Astrocyte (in vitro differentiated cells and primary cell): ENCODE data around the gene BCR. TPM values are rescaled to one million over a fixed set of nuclear protein-coding genes. Genes with fewer than 3 reads are reported as not detected.

Source experiments
- DNase-seq: peaks from one replicate; pipeline ENCODE4 v3.0.0-alpha.2; 2010; ENCODE audit warnings: low read depth
- FAIRE-seq: peaks from 2 replicates; lab custom pipeline; 2011; peaks lifted over from hg19 to GRCh38; lab: Jason Lieb, UNC
- H2AFZ ChIP-seq: 2 replicates; pipeline ENCODE4 v1.6.0; 2012; ENCODE audit warnings: low read depth, low read length, inconsistent platforms
- H3K27ac ChIP-seq: 2 replicates; pipeline ENCODE4 v1.5.1; 2011; ENCODE audit warnings: low read depth, low read length, inconsistent platforms
- H3K27me3 ChIP-seq: 2 replicates; pipeline ENCODE4 v1.6.0; 2011; ENCODE audit warnings: low read length, inconsistent platforms; ENCODE audit not compliant: insufficient read depth
- H3K36me3 ChIP-seq: 2 replicates; pipeline ENCODE4 v1.5.1; 2011; ENCODE audit warnings: low read length, inconsistent platforms; ENCODE audit not compliant: insufficient read depth
- H3K4me1 ChIP-seq: 2 replicates; pipeline ENCODE4 v1.5.1; 2011; ENCODE audit warnings: low read length, inconsistent platforms; ENCODE audit not compliant: insufficient read depth
- H3K4me2 ChIP-seq: 2 replicates; pipeline ENCODE4 v1.6.0; 2012; ENCODE audit warnings: low read length, inconsistent platforms
- H3K4me3 ChIP-seq: 2 replicates; pipeline ENCODE4 v1.5.1; 2011; ENCODE audit warnings: low read depth, mild to moderate bottlenecking, low read length, inconsistent platforms; ENCODE audit not compliant: insufficient read depth
- H3K79me2 ChIP-seq: 2 replicates; pipeline ENCODE4 v1.6.0; 2012; ENCODE audit warnings: mild to moderate bottlenecking, low read length, inconsistent platforms; ENCODE audit not compliant: insufficient read depth
- H3K9ac ChIP-seq: 2 replicates; pipeline ENCODE4 v1.6.0; 2012; ENCODE audit warnings: mild to moderate bottlenecking, low read length, inconsistent platforms
- H3K9me3 ChIP-seq: 2 replicates; pipeline ENCODE4 v1.5.1; 2012; ENCODE audit warnings: low read depth, mild to moderate bottlenecking, low read length, inconsistent platforms; ENCODE audit not compliant: insufficient read depth
- H4K20me1 ChIP-seq: 2 replicates; pipeline ENCODE4 v1.6.0; 2012; ENCODE audit warnings: low read length, inconsistent platforms; ENCODE audit not compliant: insufficient read depth
- H3K27ac Mint-ChIP-seq: one replicate; pipeline ENCODE4 v1.8.0; 2021; ENCODE audit warnings: mild to moderate bottlenecking, mixed read lengths; ENCODE audit not compliant: unreplicated experiment
- H3K27me3 Mint-ChIP-seq: one replicate; pipeline ENCODE4 v1.8.0; 2021; ENCODE audit warnings: low read depth, mixed read lengths; ENCODE audit not compliant: unreplicated experiment
- H3K36me3 Mint-ChIP-seq: one replicate; pipeline ENCODE4 v1.8.0; 2021; ENCODE audit warnings: low read depth, mixed read lengths; ENCODE audit not compliant: unreplicated experiment
- H3K4me1 Mint-ChIP-seq: one replicate; pipeline ENCODE4 v1.8.0; 2021; ENCODE audit warnings: low read depth, mixed read lengths; ENCODE audit not compliant: unreplicated experiment
- H3K4me3 Mint-ChIP-seq: one replicate; pipeline ENCODE4 v1.8.0; 2021; ENCODE audit warnings: mild to moderate bottlenecking, moderate library complexity, mixed read lengths; ENCODE audit not compliant: unreplicated experiment
- H3K9me3 Mint-ChIP-seq: one replicate; pipeline ENCODE4 v1.8.0; 2021; ENCODE audit warnings: mild to moderate bottlenecking, mixed read lengths; ENCODE audit not compliant: unreplicated experiment
- CTCF ChIP-seq: IDR thresholded peaks from 2 replicates; pipeline ENCODE4 v1.5.1; 2011; ENCODE audit warnings: low read depth, mild to moderate bottlenecking, inconsistent platforms, low read length, moderate library complexity; ENCODE audit not compliant: insufficient read depth
- EZH2 ChIP-seq: IDR thresholded peaks from 2 replicates; pipeline ENCODE4 v1.6.1; 2012; ENCODE audit warnings: mild to moderate bottlenecking, low read length, inconsistent platforms; ENCODE audit not compliant: insufficient read depth
- total RNA-seq: library from RNA; stranded (reverse); gene quantifications from 2 replicates; pipeline ENCODE4 v1.2.1, GENCODE V29; 2021

Gene BCR
- total RNA-seq, 1 donor from 2014 or later, result 48.9 TPM

GRCh38 chr22:23211622-23212021, 31.3 kb downstream of the BCR start:
- H3K4me1 ChIP-seq, result peaks cover 14% of the 10 kb centered on the region
- peaks cover 3% of the 10 kb centered on the region for H3K36me3 ChIP-seq
- no peaks in the 10 kb centered on the region for H3K9me3 Mint-ChIP-seq
- H3K27me3 ChIP-seq, result no peaks in the 10 kb centered on the region
- H3K27me3 Mint-ChIP-seq, result peaks cover 2% of the 10 kb centered on the region
- FAIRE-seq, result no peak
- H3K27ac ChIP-seq, result no peak overlapping the region
- peaks cover 79% of the 10 kb centered on the region for H3K79me2 ChIP-seq
- no peak overlapping the region for H2AFZ ChIP-seq
- H4K20me1 ChIP-seq, result peaks cover 86% of the 10 kb centered on the region
- TF ChIP-seq EZH2 (no peak), CTCF (no peak)
- H3K36me3 Mint-ChIP-seq, result no peaks in the 10 kb centered on the region
- H3K9me3 ChIP-seq, result no peaks in the 10 kb centered on the region
- no peak overlapping the region for H3K4me3 ChIP-seq
- H3K27ac Mint-ChIP-seq, result no peak overlapping the region
- H3K9ac ChIP-seq, result no peak overlapping the region
- H3K4me3 Mint-ChIP-seq, result no peak overlapping the region
- peaks cover 16% of the 10 kb centered on the region for H3K4me1 Mint-ChIP-seq
- H3K4me2 ChIP-seq, result no peak overlapping the region
- no peak for DNase-seq

GRCh38 chr22:23212061-23213021, 32.0 kb downstream of the BCR start:
- peaks cover 2% of the 10 kb centered on the region for H3K27me3 Mint-ChIP-seq
- no peak overlapping the region for H3K4me3 ChIP-seq
- no peak overlapping the region for H3K4me3 Mint-ChIP-seq
- no peak overlapping the region for H3K4me2 ChIP-seq
- H3K9me3 Mint-ChIP-seq, result no peaks in the 10 kb centered on the region
- peaks cover 83% of the 10 kb centered on the region for H3K79me2 ChIP-seq
- H3K36me3 ChIP-seq, result peaks cover 3% of the 10 kb centered on the region
- no peak for FAIRE-seq
- no peak overlapping the region for H3K9ac ChIP-seq
- H3K9me3 ChIP-seq, result no peaks in the 10 kb centered on the region
- H3K4me1 Mint-ChIP-seq, result peaks cover 20% of the 10 kb centered on the region
- no peaks in the 10 kb centered on the region for H3K27me3 ChIP-seq
- peaks cover 14% of the 10 kb centered on the region for H3K4me1 ChIP-seq
- H3K27ac ChIP-seq, result no peak overlapping the region
- no peak overlapping the region for H3K27ac Mint-ChIP-seq
- TF ChIP-seq CTCF (no peak), EZH2 (no peak)
- no peaks in the 10 kb centered on the region for H3K36me3 Mint-ChIP-seq
- DNase-seq, result no peak
- peaks cover 87% of the 10 kb centered on the region for H4K20me1 ChIP-seq
- no peak overlapping the region for H2AFZ ChIP-seq

GRCh38 chr22:23213022-23213555, 32.8 kb downstream of the BCR start:
- FAIRE-seq, result no peak
- Histone ChIP-seq H3K79me2 (peaks cover 83% of the 10 kb centered on the region), H3K27me3 (no peaks in the 10 kb centered on the region), H3K27ac (no peak overlapping the region), H2AFZ (no peak overlapping the region), H3K4me1 (peaks cover 14% of the 10 kb centered on the region), H3K36me3 (peaks cover 3% of the 10 kb centered on the region), H4K20me1 (peaks cover 88% of the 10 kb centered on the region), H3K4me2 (no peak overlapping the region), H3K9me3 (no peaks in the 10 kb centered on the region), H3K9ac (no peak overlapping the region), H3K4me3 (no peak overlapping the region)
- H3K9me3 Mint-ChIP-seq, result no peaks in the 10 kb centered on the region
- TF ChIP-seq CTCF, result no peak
- TF ChIP-seq EZH2, result no peak
- no peak overlapping the region for H3K27ac Mint-ChIP-seq
- peaks cover 2% of the 10 kb centered on the region for H3K27me3 Mint-ChIP-seq
- no peak for DNase-seq
- H3K36me3 Mint-ChIP-seq, result no peaks in the 10 kb centered on the region
- no peak overlapping the region for H3K4me3 Mint-ChIP-seq
- H3K4me1 Mint-ChIP-seq, result peaks cover 20% of the 10 kb centered on the region
